ACHN (cell line): Measurements from ENCODE around the gene RPS5.
"Not testable (repeated sequence)": the region's sequence is repeated elsewhere in the genome, so short reads cannot be mapped to it uniquely, and the experiment has no call there.

Source experiments
- DNase-seq: peaks from one replicate; pipeline ENCODE4 v3.0.0-alpha.2; 2015
- in situ Hi-C: cut with HindIII; loops from 2 replicates; pipeline ENCODE4 v1.10.0; 2017; ENCODE audit warnings: low sequenced_read_pairs, low pct_ligation_motif_present, low pct_unique_long_range_greater_than_20kb

The RPS5 gene

DNA sequence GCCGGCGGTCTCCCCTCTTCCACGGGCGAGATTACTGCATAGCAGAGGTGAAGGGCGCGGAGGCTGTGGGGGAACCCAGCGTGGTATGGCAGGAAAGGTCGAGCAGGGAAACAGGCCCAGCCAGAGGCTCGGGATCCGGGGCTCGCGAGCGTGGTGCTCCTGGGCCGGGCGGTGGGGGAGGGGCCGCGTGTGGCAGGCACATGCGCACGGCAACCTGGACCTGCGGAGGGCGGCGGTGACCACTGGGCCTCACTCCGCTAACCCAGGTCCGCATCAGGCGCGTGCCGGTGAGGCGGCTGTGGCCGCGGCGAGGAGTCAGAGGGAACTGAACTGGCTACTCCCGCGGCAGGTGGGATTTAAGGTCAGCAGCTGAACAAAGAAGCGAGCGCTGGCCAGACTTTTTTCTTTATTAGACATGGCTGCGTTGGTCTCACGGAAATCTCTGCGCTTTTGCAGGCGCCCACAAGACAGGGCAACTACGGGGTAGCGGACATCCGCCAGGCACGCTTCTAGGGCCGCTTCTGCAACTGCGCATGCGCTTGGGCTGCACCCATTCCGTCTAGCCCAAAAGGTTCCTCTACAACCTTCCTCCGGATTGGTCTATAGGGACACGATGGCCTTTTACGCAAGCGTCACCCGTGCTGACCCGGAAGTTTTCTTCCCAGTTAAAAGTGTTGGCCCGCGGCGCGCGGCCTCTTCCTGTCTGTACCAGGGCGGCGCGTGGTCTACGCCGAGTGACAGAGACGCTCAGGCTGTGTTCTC, at the start of gene RPS5:
Gene RPS5, plus strand, starts transcription at position 694 of the 762 bp plus-strand sequence. CDS start 869 bp downstream, outside the sequence.
- DNase-seq: peak; percentile 98
- in situ Hi-C loops: no loop called here

DNA sequence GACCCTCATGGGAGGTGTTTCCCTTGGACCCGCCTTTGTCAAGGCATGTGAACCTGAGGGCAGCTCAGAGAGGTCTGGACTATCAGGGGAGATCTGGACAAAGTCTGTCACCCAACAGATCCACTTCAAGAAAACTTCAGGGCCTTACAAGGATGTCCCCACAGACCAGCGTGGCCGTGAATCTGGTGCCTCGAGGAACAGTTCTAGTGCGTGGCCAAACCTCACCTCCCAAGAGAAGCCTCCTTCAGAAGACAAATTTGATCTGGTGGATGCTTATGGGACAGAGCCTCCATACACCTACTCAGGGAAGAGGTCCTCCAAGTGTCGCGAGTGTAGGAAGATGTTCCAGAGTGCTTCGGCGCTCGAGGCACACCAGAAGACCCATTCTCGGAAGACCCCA, 48.7 kb upstream of the RPS5 start:
- no peak for DNase-seq
- in situ Hi-C loops: no loop called here

DNA sequence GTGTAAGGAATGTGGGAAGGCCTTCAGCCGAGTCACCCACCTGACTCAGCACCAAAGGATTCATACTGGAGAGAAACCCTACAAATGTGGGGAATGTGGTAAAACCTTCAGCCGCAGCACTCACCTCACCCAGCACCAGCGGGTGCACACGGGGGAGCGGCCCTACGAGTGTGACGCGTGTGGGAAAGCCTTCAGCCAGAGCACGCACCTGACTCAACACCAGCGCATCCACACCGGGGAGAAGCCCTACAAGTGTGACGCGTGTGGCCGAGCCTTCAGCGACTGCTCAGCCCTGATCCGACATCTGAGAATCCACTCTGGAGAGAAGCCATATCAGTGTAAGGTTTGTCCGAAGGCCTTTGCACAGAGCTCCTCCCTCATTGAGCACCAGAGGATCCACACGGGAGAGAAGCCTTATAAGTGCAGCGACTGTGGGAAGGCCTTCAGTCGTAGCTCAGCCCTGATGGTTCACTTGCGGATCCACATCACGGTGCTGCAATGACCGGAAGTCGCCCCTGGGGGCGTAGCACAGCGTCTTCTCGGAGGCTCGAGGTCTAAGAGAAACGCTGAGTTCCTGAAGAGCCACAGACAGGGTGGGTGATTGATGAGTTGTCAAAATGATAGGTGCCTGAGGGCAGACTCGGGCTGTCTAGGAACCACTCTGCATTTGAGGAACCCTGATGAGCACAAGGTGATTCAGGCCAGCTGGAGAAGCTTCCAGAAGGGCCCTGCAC, 48.1 kb upstream of the RPS5 start:
- in situ Hi-C loops: no loop called here

GRCh38 chr19:58345558-58345957, 41.5 kb upstream of the RPS5 start:
- no peak for DNase-seq
- in situ Hi-C loops: no loop called here

More for the DNA sequence above, 48.1 kb upstream of the RPS5 start:
- DNase-seq: no peak

- in situ Hi-C loops: no loop called here
- DNase-seq: peak; percentile 12
Measured at GRCh38 chr19:58346961-58347929, 39.8 kb upstream of the RPS5 start.

- DNase-seq, in situ Hi-C loops: not testable (repeated sequence)
Measured at GRCh38 chr19:58348080-58348479, 39.0 kb upstream of the RPS5 start.

DNA sequence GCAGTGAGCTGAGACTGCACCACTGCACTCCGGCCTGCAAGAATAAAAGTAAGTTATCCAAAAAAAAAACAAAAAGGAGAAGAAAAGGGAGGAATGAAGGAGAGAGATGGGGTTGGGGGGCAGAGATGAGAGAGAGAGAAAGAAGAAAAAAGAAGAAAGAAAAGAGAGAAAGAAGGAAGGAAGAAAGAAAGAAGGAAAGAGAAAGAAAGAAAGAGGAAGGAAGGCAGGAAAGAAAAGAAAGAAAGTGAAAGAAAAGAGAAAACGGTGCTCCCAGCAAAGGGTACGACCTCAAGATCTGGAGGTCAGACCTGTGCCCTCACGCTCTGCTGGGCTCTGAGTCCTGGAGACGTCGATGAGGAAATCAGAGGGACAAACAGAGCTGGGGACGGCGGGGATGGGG, 37.5 kb upstream of the RPS5 start:
- no peak for DNase-seq
- in situ Hi-C loops: no loop called here

DNA sequence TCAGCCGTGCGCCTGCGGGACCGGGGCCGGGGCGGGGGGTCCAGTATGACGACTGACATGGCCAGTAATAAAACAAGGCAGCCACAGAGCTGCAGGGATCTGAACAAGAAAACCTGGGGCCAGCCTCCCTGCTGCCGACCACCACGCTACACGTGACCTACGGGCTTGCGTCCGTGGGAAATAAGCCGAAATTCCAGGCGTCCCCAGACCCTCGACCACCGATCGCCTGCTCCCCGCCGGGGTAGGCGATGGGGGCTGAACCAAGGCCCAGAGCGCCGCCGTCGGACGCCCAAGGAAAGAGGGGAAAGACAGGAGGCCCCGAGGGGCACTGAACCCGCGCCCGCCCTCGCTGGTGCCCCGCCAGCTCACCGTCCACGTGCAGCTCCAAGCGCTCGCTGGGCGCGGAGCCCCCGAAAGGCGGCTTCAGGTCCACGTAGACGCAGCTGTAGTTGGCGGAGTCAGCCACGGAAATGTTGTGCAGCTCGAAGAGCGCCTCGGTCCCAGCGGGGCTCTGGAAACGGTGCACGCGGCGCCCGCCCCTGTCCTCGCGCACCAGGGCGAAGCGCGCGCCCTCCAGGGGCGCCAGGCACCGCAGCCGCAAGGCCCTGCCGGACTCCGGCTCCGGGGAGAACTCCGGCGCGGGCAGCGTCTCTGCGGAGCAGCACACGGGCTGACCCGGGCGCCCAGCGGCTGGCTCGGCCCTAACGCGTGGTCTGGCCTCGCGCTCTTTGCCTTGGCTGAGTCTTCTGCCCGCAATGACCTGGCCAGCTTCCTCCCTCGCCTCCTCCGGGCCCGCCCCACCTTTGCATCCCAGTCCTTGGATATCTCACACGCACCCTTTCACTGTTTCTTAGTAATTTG, 36.8 kb upstream of the RPS5 start:
- no peak for DNase-seq
- in situ Hi-C loops: no loop called here

GRCh38 chr19:58350871-58351557, 36.1 kb upstream of the RPS5 start:
- in situ Hi-C loops: no loop called here
- no peak for DNase-seq

DNA sequence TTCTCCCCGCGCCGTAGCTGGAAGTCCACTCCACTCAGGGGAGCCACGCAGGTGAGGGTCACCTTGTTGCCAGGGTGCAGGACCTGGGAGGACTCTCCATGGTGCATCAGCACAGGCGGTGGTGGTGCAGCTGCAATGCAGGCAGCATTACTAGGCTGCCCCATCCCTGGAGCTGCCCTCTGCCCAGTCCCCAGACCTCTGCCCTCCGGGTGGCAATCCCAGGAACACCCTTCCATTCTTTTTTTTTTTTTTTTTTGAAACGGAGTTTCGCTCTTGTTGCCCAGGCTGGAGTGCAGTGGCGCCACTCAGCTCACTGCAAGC, 35.6 kb upstream of the RPS5 start:
- in situ Hi-C loops: no loop called here

DNA sequence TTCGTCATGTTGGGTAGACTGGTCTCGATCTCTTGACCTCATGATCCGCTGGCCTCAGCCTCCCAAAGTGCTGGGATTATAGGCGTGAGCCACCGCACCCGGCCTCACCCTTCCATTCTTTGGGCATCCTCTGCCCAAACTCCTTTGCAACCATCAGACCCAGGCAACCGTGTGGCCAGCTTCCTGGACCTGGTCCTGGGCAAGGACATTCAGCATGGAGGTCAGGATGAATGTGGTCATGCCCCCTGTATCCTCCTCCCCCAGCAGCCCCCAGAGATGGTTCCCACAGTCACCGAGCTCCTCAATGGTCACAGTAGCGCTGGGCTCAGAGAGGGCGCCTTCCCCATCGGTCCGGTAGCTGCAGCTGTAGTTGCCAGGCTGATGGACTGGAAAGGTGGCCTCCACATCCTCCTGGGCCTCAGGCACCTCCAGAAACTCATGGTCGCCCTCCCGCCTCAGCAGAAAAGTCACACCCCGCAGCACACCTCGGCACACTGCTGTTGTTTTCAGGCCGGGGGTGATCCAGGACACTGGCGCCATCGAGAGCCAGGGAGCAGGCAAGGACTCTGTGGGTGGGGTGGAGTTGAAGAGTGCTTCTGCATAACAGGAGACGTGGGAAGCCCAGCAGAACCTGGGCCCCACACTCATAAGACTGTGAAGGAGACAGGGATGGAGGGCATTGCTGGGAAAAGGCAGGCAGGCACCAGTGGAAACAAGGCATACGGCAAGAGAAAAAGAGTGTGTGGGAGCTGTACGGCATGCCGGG, 34.9 kb upstream of the RPS5 start:
- no peak for DNase-seq
- in situ Hi-C loops: no loop called here

More for the DNA sequence above, 35.6 kb upstream of the RPS5 start:
- DNase-seq: no peak

GRCh38 chr19:58352760-58353671, 34.1 kb upstream of the RPS5 start, which contains the start of gene A1BG:
TSS of gene A1BG (minus strand) at chr19:58353492. CDS start at chr19:58353437, 55 bp downstream.
- no peak for DNase-seq
- in situ Hi-C loops: no loop called here

DNA sequence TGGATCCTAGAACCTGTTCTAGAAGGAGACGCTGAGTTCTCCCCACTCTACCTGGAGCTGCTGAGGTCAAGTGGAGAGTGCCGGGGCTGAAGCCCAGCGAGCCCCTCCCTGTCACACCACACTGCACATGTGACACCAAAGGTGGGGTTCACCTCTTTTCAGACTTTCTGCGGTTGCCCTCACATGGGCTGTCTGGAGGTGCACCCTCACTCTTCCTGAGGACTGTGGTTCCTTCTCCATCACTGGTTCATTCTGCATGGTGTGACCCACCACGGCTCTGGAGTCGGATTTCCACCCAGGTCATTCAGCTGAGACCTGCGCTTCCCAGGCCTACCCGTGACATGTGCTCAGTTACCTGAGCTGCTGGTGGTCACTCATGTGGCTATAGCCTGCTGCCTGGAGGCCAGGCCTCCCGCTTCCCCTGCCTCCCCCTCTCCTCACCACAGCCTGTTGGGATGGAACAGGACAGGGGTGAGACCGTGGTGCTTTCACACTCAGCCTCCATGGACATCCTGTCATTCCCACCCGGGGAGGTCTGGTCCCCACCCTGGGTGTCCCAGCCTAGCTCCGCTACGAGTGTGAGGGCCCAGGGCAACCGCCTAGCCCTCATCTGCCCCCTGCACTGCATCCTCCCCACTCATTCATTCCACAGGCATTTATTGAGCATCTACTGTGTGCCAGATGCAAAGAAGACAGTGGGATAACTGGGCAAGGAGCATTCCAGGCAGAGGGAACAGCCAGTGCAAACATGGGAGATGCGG, 33.2 kb upstream of the RPS5 start:
- DNase-seq: no peak
- in situ Hi-C loops: no loop called here

GRCh38 chr19:58354478-58355030, 32.5 kb upstream of the RPS5 start:
- DNase-seq: no peak

DNA sequence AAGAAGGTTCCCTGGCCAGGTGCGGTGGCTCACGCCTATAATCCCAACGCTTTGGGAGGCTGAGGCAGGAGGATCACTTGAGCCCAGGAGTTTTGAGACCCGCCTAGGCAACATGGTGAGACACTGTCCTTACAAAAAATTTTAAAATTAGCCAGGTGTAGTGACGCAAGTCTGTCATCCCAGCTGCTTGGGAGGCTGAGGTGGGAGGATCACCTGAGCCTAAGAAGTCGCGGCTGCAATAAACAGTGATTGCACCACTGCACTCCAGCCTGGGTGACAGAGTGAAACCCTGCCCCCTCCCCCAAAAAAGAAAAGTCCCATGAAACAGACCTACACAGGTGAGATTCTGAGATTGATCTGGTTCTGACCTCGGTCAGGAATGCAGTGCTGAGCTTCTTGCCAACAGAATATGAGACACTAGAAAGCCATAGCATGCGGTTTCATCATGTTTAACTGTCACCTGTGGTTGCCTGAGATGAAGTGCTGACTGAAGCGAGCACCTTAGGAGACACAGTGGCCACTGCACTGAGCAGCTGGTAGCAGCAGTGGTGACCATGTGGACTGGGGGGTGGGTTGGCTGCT, 31.8 kb upstream of the RPS5 start:
- in situ Hi-C loops: no loop called here
- no peak for DNase-seq

More at GRCh38 chr19:58354478-58355030, 32.5 kb upstream of the RPS5 start:
- in situ Hi-C loops: no loop called here
